ENCODE data around the gene GADD45G.

Gene GADD45G

GRCh38 chr9:89586311-89586710 is 18.5 kb upstream of the GADD45G start:
- H3K27ac ChIP-seq = no peak overlapping the region
- TF ChIP-seq CTCF (conservative IDR thresholded peaks at IDR 0.05) = no peak

- H3K27ac ChIP-seq = no peak overlapping the region
- no peak for TF ChIP-seq CTCF (conservative IDR thresholded peaks at IDR 0.05)
These were observed 16.4 kb upstream of the GADD45G start for GRCh38 chr9:89588271-89588879.

GRCh38 chr9:89590415-89590814 is 14.4 kb upstream of the GADD45G start:
- no peak for TF ChIP-seq CTCF (conservative IDR thresholded peaks at IDR 0.05)
- H3K27ac ChIP-seq = no peak overlapping the region

- no peak overlapping the region for H3K27ac ChIP-seq
- no peak for TF ChIP-seq CTCF (conservative IDR thresholded peaks at IDR 0.05)
These were observed 13.3 kb upstream of the GADD45G start for GRCh38 chr9:89591274-89592212.

GRCh38 chr9:89592213-89592815 is 12.5 kb upstream of the GADD45G start:
- no peak for TF ChIP-seq CTCF (conservative IDR thresholded peaks at IDR 0.05)
- H3K27ac ChIP-seq = no peak overlapping the region

GRCh38 chr9:89592963-89593726 is 11.7 kb upstream of the GADD45G start:
- no peak for TF ChIP-seq CTCF (conservative IDR thresholded peaks at IDR 0.05)
- no peak overlapping the region for H3K27ac ChIP-seq
